ENCODE data around the gene FBLN2.

Gene FBLN2

GRCh38 chr3:13533885-13534301 is 15.0 kb upstream of the FBLN2 start:
- DNase-seq = no peak

DNA sequence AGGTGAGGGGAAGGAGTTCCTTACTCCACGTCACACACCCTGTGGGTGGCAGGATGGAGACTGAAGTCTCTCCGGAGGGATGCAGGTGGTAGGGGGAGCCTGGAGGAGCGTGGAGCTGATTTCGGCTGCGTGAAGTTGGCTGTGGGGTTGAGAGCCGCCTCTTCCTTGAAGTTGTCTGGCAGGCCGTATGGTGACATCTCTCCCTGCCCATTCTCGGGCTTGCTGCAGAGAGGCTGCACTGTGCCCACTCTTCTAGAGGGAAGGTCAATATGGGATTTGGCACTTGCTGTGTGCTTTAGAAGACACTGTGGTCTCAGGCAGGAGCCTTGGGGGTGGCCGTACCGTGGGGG is 13.4 kb upstream of the FBLN2 start:
- no peak for DNase-seq

GRCh38 chr3:13535905-13536304 is 13.0 kb upstream of the FBLN2 start:
- no peak for DNase-seq

- no peak for DNase-seq
Observed at GRCh38 chr3:13536432-13536831, 12.5 kb upstream of the FBLN2 start.

DNA sequence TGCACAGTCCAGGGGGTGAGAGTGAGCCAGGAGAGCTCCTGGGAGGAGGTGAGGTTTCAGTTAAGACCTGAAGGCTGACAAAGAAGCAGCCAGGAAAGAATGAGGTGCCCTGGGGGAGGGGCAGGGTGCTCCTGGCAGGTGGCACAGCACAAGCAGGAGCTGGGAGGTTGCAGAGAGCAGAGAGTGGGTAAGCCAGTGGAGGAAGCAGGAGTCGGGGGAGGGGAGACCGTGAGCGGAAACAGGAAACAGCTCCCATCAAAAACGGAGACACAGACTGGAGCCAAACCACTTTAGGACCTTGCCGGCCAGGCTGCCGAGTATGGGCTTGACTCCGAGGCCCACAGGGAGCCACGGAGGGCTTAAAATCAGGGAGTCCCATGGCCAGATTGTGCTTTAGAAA is 12.1 kb upstream of the FBLN2 start:
- no peak for DNase-seq

DNA sequence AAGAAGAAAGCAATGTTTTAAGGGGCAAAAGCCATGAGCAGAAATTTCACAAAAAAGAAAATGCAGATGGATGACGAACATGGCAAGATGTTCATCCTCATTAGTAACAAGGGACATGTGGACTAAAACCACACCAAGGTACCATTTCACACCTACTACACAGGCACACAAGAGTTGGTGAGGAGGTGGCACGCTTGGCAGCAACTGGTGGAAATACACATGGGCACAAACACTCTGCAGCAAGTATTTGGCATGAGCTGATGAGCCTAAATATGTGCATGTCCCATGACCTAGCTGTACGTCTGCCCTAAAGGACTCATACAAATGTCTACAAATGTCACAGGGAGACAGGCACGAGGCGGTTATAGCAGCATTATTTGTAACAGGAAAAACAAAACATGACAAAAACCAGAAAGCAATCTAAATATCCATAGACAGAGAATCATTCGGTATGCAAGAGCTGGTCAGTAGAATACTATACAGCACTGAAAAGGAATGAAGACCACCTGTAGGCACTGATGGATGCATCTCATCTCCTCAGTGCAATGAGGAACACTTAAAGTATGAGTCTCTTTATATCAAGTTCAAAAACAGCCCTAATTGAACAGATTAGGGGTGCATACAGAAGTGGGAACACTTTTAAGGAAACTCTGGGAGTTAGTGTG is 11.5 kb upstream of the FBLN2 start:
- DNase-seq = no peak

- no peak for DNase-seq
Observed at GRCh38 chr3:13537909-13538296, 11.0 kb upstream of the FBLN2 start.

- DNase-seq = no peak
Observed at GRCh38 chr3:13538520-13539291, 10.2 kb upstream of the FBLN2 start.

- DNase-seq = no peak
Observed at GRCh38 chr3:13539292-13539638, 9.7 kb upstream of the FBLN2 start.

DNA sequence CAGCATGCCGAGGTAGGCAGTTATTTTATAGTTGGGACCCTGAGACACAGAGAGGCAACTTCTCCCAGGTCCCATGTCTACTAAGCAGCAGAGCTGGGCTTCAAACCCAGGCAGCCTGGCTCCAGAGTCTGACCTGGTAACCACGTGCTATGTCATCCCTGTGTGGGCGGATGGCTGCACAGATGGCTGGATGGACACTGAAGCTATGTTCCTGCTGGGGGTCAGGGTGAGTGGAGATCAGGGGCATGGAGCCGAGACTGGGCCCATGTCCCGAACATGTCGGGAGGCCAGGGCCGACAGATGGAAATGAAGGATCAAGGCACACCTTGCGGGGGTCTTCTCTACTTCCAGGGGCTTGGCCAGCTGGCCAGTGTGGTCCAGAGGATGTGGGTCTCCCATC is 9.3 kb upstream of the FBLN2 start:
- no peak for DNase-seq

GRCh38 chr3:13540297-13540995 is 8.5 kb upstream of the FBLN2 start:
- no peak for DNase-seq

GRCh38 chr3:13541691-13542090 is 7.2 kb upstream of the FBLN2 start:
- DNase-seq = no peak

DNA sequence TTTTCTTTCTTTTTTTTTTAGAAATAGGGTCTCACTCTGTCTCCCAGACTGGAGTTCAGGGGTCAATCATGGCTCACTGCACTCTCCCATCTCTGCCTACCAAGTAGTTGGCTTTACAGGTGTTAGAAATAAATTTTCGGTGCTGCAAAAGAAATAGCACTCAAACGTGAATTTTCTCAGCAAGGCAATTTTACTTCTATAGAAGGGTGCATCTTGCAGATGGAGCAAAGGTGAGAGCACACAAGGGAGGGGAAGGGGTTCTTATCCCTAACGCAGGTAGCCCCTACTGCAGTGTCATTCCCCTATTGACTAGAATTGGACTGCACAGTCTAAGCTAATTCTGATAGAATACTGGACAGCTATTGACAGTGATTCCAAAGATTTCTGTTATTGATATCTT is 6.8 kb upstream of the FBLN2 start:
- no peak for DNase-seq

DNA sequence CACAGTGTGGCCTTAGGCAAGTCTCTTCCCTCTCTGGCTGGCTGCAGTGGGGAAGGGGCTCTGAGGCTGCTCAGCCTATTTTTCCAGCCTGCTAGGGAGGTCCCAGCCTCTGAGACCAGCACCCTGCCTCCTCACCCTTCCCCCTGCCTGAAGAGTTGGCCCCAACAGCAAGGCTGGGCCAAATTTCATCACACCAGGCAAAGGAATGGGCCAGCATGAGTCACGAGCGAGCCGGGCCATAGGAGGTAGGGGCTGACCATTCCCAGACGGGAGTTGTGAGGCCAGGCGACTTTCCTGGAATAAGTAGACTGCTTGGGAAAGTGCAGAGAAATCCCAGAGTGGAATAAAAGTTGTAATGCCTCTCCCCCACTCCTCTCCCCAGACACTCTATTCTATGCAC is 5.7 kb upstream of the FBLN2 start:
- no peak for DNase-seq

DNA sequence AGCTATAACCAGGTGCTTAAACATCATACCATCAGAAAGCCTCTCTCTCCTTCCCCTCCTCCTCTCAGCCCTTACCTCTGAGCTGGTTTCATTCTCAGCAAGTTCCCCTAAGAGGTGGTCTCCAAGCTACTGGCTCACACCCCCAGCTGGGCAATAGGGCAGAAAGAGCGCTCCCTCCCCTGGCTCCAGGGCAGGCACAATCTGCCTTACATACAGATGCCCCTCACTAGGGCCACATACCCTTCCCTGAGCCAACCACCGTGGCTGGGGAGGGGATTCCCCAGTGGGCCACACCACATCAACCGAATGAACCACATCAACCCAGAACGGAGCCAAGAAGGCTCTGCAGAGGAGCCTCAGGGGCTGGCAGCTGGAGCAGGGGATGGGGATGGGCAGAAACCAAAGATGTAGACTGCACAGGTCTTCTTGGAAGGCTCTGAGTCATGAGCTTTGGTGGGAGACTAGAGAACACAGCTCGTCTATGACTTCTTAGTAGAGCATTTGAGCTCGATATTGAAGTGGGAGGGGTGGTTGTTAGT is 4.6 kb upstream of the FBLN2 start:
- DNase-seq = no peak

- no peak for DNase-seq
Observed at GRCh38 chr3:13544951-13545651, 3.8 kb upstream of the FBLN2 start.

- no peak for DNase-seq
Observed at GRCh38 chr3:13545952-13546454, 2.9 kb upstream of the FBLN2 start.

GRCh38 chr3:13546667-13547171 is 2.2 kb upstream of the FBLN2 start:
- DNase-seq = no peak

DNA sequence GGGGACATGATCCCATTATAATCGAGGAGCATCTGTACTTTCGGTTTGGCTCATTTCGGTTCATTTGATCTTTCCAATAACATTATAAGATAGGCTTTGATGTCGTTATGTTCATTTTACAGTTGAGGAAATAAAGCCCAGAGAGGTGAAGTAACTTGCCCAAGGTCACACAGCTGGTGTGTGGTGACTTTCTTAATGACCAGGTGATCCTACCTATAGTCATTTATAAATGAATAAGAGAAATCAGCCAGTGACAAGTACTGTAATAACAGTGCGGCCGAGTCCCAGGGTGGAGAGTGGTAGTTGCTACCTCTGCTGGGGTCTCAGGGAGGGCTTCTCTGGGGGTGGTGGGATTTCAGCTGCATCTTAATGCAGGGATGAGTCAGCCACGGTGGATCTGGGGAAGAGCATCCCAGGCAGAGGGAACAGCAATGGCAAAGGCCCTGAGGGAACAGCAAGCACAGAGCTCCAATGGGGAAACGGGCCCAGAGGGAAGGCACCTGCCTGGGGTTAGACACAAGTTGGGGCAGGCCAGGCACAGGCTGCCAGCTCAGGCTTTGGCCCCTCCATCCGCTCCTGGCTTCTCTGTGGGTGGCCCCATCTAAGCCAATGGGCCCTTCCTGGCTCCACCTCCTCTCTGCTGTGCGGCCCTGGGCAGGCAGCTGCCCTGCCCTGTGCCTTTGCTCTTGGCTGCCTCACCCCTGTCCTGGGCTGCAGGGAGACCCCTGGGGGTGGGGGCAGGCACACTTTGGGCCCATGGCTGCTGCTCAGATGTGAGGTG is 1.1 kb upstream of the FBLN2 start:
- no peak for DNase-seq

- DNase-seq = no peak
Observed at GRCh38 chr3:13549623-13550422, 898 bp downstream of the FBLN2 start.

DNA sequence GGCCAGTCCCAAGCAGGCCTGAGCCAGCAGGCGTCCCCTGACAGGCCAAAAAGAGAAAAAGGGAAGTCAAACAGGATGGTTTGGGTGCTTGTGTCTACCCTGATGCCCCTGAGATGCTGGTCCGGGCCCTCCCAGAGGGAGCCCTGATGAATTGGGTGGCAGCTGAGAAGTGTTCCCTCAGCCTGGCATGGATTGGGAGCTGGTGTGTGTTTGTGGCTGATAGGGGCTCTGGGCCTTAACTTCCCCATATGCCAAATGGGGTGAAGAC is 1.4 kb downstream of the FBLN2 start:
- DNase-seq = no peak
